Measurements from ENCODE around the gene SPATA13. TPM values are rescaled to one million over a fixed set of nuclear protein-coding genes. Genes with fewer than 3 reads are reported as not detected.

The SPATA13 gene
- total RNA-seq, 1 donor from 2014 or later: 11.4 TPM

- Mint-ChIP-seq H3K9me3 (ENCODE audit: unreplicated experiment) (no peaks in the 10 kb centered on the region), H3K4me1 (ENCODE audit: unreplicated experiment) (peaks cover 14% of the 10 kb centered on the region), H3K4me3 (ENCODE audit: unreplicated experiment) (no peak overlapping the region), H3K27ac (ENCODE audit: unreplicated experiment) (no peak overlapping the region), H3K27me3 (ENCODE audit: unreplicated experiment) (peaks cover 3% of the 10 kb centered on the region), H3K36me3 (ENCODE audit: low read depth, unreplicated experiment) (no peaks in the 10 kb centered on the region)
- no peak for DNase-seq (ENCODE audit: low spot score)
- no peak for TF ChIP-seq CTCF (IDR thresholded peaks at IDR 0.05; ENCODE audit: unreplicated experiment)
These were observed 110.7 kb downstream of the SPATA13 start for GRCh38 chr13:24271231-24271600.

GRCh38 chr13:24271601-24272451 is 111.3 kb downstream of the SPATA13 start:
- Mint-ChIP-seq H3K36me3 (ENCODE audit: low read depth, unreplicated experiment) (no peaks in the 10 kb centered on the region), H3K27ac (ENCODE audit: unreplicated experiment) (no peak overlapping the region), H3K4me1 (ENCODE audit: unreplicated experiment) (peaks cover 14% of the 10 kb centered on the region), H3K27me3 (ENCODE audit: unreplicated experiment) (peaks cover 2% of the 10 kb centered on the region), H3K9me3 (ENCODE audit: unreplicated experiment) (no peaks in the 10 kb centered on the region), H3K4me3 (ENCODE audit: unreplicated experiment) (no peak overlapping the region)
- no peak for TF ChIP-seq CTCF (IDR thresholded peaks at IDR 0.05; ENCODE audit: unreplicated experiment)
- no peak for DNase-seq (ENCODE audit: low spot score)

GRCh38 chr13:24272452-24273161 is 112.1 kb downstream of the SPATA13 start:
- Mint-ChIP-seq H3K27me3 (ENCODE audit: unreplicated experiment) (peaks cover 2% of the 10 kb centered on the region), H3K27ac (ENCODE audit: unreplicated experiment) (no peak overlapping the region), H3K9me3 (ENCODE audit: unreplicated experiment) (no peaks in the 10 kb centered on the region), H3K4me1 (ENCODE audit: unreplicated experiment) (peaks cover 14% of the 10 kb centered on the region), H3K4me3 (ENCODE audit: unreplicated experiment) (no peak overlapping the region), H3K36me3 (ENCODE audit: low read depth, unreplicated experiment) (no peaks in the 10 kb centered on the region)
- TF ChIP-seq CTCF (IDR thresholded peaks at IDR 0.05; ENCODE audit: unreplicated experiment): no peak
- no peak for DNase-seq (ENCODE audit: low spot score)

GRCh38 chr13:24273926-24274325 is 113.4 kb downstream of the SPATA13 start:
- H3K4me1 Mint-ChIP-seq (ENCODE audit: unreplicated experiment): peaks cover 14% of the 10 kb centered on the region
- no peak overlapping the region for H3K4me3 Mint-ChIP-seq (ENCODE audit: unreplicated experiment)
- TF ChIP-seq CTCF (IDR thresholded peaks at IDR 0.05; ENCODE audit: unreplicated experiment): no peak
- H3K36me3 Mint-ChIP-seq (ENCODE audit: low read depth, unreplicated experiment): no peaks in the 10 kb centered on the region
- DNase-seq (ENCODE audit: low spot score): no peak
- peaks cover 4% of the 10 kb centered on the region for H3K27me3 Mint-ChIP-seq (ENCODE audit: unreplicated experiment)
- H3K9me3 Mint-ChIP-seq (ENCODE audit: unreplicated experiment): no peaks in the 10 kb centered on the region
- H3K27ac Mint-ChIP-seq (ENCODE audit: unreplicated experiment): no peak overlapping the region
